Activated T-cell treated with anti-CD3 and anti-CD28 coated beads for 24 hours (primary cell): ENCODE data around the gene KCNT1.

Source experiments
- DNase-seq: peaks from one replicate; pipeline ENCODE4 v3.0.0-alpha.2; 2020; ENCODE audit warnings: low read depth

The KCNT1 gene

GRCh38 chr9:135768516-135769218 is 66.7 kb downstream of the KCNT1 start:
- DNase-seq, result no peak

GRCh38 chr9:135769489-135770202 is 67.7 kb downstream of the KCNT1 start:
- DNase-seq, result no peak

GRCh38 chr9:135770203-135770535 is 68.2 kb downstream of the KCNT1 start:
- DNase-seq, result no peak

- DNase-seq, result no peak
These were observed 68.8 kb downstream of the KCNT1 start for GRCh38 chr9:135770771-135771170.

GRCh38 chr9:135771401-135772051 is 69.5 kb downstream of the KCNT1 start:
- DNase-seq, result no peak

- no peak for DNase-seq
These were observed 70.2 kb downstream of the KCNT1 start for GRCh38 chr9:135772056-135772646.

- DNase-seq, result no peak
These were observed 70.9 kb downstream of the KCNT1 start for GRCh38 chr9:135772702-135773493.

GRCh38 chr9:135773530-135774238 is 71.7 kb downstream of the KCNT1 start:
- DNase-seq, result no peak

GRCh38 chr9:135774239-135774747 is 72.3 kb downstream of the KCNT1 start:
- DNase-seq, result no peak

- DNase-seq, result no peak
These were observed 73.0 kb downstream of the KCNT1 start for GRCh38 chr9:135774794-135775525.

GRCh38 chr9:135775911-135776310 is 73.9 kb downstream of the KCNT1 start:
- no peak for DNase-seq

GRCh38 chr9:135776893-135777622 is 75.1 kb downstream of the KCNT1 start:
- DNase-seq, result no peak

GRCh38 chr9:135777623-135778177 is 75.7 kb downstream of the KCNT1 start:
- no peak for DNase-seq

- DNase-seq, result no peak
These were observed 76.4 kb downstream of the KCNT1 start for GRCh38 chr9:135778421-135778820.

- DNase-seq, result no peak
These were observed 77.6 kb downstream of the KCNT1 start for GRCh38 chr9:135779571-135779970.

GRCh38 chr9:135780086-135780485 is 78.1 kb downstream of the KCNT1 start:
- no peak for DNase-seq

GRCh38 chr9:135780626-135781025 is 78.6 kb downstream of the KCNT1 start:
- DNase-seq, result no peak

- DNase-seq, result no peak
These were observed 81.0 kb downstream of the KCNT1 start for GRCh38 chr9:135782946-135783345.

- no peak for DNase-seq
These were observed 81.7 kb downstream of the KCNT1 start for GRCh38 chr9:135783540-135784245.
